Karpas-422 (cell line): ENCODE measurements around the gene DLD. TPM values are rescaled to one million over a fixed set of nuclear protein-coding genes. Genes with fewer than 3 reads are reported as not detected.

ENCODE experiments used
- DNase-seq: peaks from one replicate; pipeline ENCODE4 v3.0.0-alpha.2; 2015
- H2AFZ ChIP-seq: fragments of 200-600 bp; sonication (generic); 2 replicates; pipeline ENCODE4 v1.6.1; 2014; ENCODE audit warnings: antibody characterized with exemption, low read length, mixed read lengths
- H3K27ac ChIP-seq: fragments of 200-600 bp; sonication (generic); 2 replicates; pipeline ENCODE4 v1.5.1; 2014; ENCODE audit warnings: mild to moderate bottlenecking, low read length, moderate library complexity
- H3K27me3 ChIP-seq: fragments of 200-600 bp; sonication (generic); 2 replicates; pipeline ENCODE4 v1.6.1; 2014; ENCODE audit warnings: low read length, mixed read lengths
- H3K36me3 ChIP-seq: fragments of 200-600 bp; sonication (generic); 2 replicates; pipeline ENCODE4 v1.6.1; 2014; ENCODE audit warnings: low read length, mixed read lengths; ENCODE audit not compliant: insufficient read depth
- H3K4me1 ChIP-seq: fragments of 200-600 bp; sonication (generic); 2 replicates; pipeline ENCODE4 v1.6.1; 2014; ENCODE audit warnings: mild to moderate bottlenecking, low read length, mixed read lengths
- H3K4me2 ChIP-seq: fragments of 200-600 bp; sonication (generic); 2 replicates; pipeline ENCODE4 v1.6.1; 2014; ENCODE audit warnings: low read length, low read depth, mild to moderate bottlenecking; ENCODE audit not compliant: poor library complexity, severe bottlenecking
- H3K4me3 ChIP-seq: fragments of 200-600 bp; sonication (generic); 2 replicates; pipeline ENCODE4 v1.5.1; 2014; ENCODE audit warnings: mild to moderate bottlenecking, antibody characterized with exemption, low read length, mixed read lengths
- H3K79me2 ChIP-seq: fragments of 200-600 bp; sonication (generic); 2 replicates; pipeline ENCODE4 v1.6.1; 2014; ENCODE audit warnings: mild to moderate bottlenecking, low read length, mixed read lengths
- H3K9ac ChIP-seq: fragments of 200-600 bp; sonication (generic); 2 replicates; pipeline ENCODE4 v1.6.0; 2014; ENCODE audit warnings: low read length
- H3K9me2 ChIP-seq: fragments of 200-600 bp; sonication (generic), shearing (Covaris generic); replicated peaks from 2 replicates; pipeline ENCODE4 v1.6.0; 2014; ENCODE audit warnings: mild to moderate bottlenecking, low read length, moderate library complexity; ENCODE audit not compliant: insufficient read depth
- H3K9me3 ChIP-seq: fragments of 300-700, 200-600 bp; sonication (generic); 2 replicates; pipeline ENCODE4 v1.6.1; 2014; ENCODE audit warnings: low read length, mixed read lengths
- H4K20me1 ChIP-seq: fragments of 200-600 bp; sonication (generic); 2 replicates; pipeline ENCODE4 v1.6.1; 2014; ENCODE audit warnings: mild to moderate bottlenecking, antibody characterized with exemption, low read length, low read depth; ENCODE audit not compliant: insufficient read depth
- total RNA-seq: library from RNA; depleted of rRNA; stranded (reverse); fragments of >200 nt; shearing (Covaris generic); gene quantifications from 2 replicates; pipeline ENCODE4 v1.2.3, GENCODE V29; 2014; ENCODE audit warnings: low replicate concordance

Gene DLD
- total RNA-seq, 1 experiment from 2014 or later, result 103 TPM

DNA sequence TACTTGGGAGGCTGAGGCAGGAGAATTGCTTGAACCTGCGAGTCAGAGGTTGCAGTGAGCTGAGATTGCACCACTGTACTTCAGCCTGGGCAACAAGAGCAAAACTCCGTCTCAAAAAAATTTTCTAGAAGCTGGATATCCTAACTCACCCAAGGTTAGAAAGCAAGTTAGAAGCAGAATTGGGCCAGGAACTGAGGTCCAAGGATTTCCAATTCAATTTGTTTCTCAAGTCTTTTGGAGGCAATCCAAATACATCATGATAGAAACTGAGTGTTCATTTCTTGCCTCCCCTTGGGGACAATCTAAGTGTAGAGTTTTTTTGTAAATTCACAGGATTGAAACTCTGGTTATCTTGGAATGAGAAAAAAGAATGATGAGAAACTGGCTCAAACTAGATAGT, 66.5 kb downstream of the DLD start:
- H3K9me3 ChIP-seq, result no peaks in the 10 kb centered on the region
- H3K4me1 ChIP-seq, result no peaks in the 10 kb centered on the region
- H3K79me2 ChIP-seq, result no peaks in the 10 kb centered on the region
- no peaks in the 10 kb centered on the region for H3K27me3 ChIP-seq
- H4K20me1 ChIP-seq, result no peaks in the 10 kb centered on the region
- no peak overlapping the region for H3K9ac ChIP-seq
- no peaks in the 10 kb centered on the region for H3K36me3 ChIP-seq
- H3K4me3 ChIP-seq, result no peak overlapping the region
- H3K4me2 ChIP-seq, result no peak overlapping the region
- H3K9me2 ChIP-seq, result no peaks in the 10 kb centered on the region
- H2AFZ ChIP-seq, result no peak overlapping the region
- DNase-seq, result no peak
- no peak overlapping the region for H3K27ac ChIP-seq

GRCh38 chr7:107958764-107959526, 68.0 kb downstream of the DLD start:
- Histone ChIP-seq H3K79me2 (no peaks in the 10 kb centered on the region), H3K36me3 (no peaks in the 10 kb centered on the region), H3K27ac (no peak overlapping the region), H2AFZ (no peak overlapping the region), H3K4me3 (no peak overlapping the region), H3K27me3 (no peaks in the 10 kb centered on the region), H4K20me1 (no peaks in the 10 kb centered on the region), H3K9ac (no peak overlapping the region), H3K9me3 (no peaks in the 10 kb centered on the region), H3K4me1 (no peaks in the 10 kb centered on the region), H3K9me2 (no peaks in the 10 kb centered on the region), H3K4me2 (no peak overlapping the region)
- DNase-seq, result peak; percentile 23

GRCh38 chr7:107959527-107959898, 68.5 kb downstream of the DLD start:
- Histone ChIP-seq H3K27ac (no peak overlapping the region), H3K9ac (no peak overlapping the region), H4K20me1 (no peaks in the 10 kb centered on the region)

GRCh38 chr7:107960272-107960671, 69.3 kb downstream of the DLD start:
- H3K9ac ChIP-seq, result no peak overlapping the region
- no peak overlapping the region for H3K4me2 ChIP-seq
- no peak overlapping the region for H3K4me3 ChIP-seq
- H4K20me1 ChIP-seq, result no peaks in the 10 kb centered on the region
- H3K36me3 ChIP-seq, result no peaks in the 10 kb centered on the region
- no peaks in the 10 kb centered on the region for H3K4me1 ChIP-seq
- DNase-seq, result no peak
- no peaks in the 10 kb centered on the region for H3K27me3 ChIP-seq
- H2AFZ ChIP-seq, result no peak overlapping the region
- H3K9me3 ChIP-seq, result no peaks in the 10 kb centered on the region
- no peaks in the 10 kb centered on the region for H3K79me2 ChIP-seq
- H3K27ac ChIP-seq, result no peak overlapping the region
- H3K9me2 ChIP-seq, result no peaks in the 10 kb centered on the region

More at GRCh38 chr7:107959527-107959898, 68.5 kb downstream of the DLD start:
- H3K79me2 ChIP-seq, result no peaks in the 10 kb centered on the region
- no peaks in the 10 kb centered on the region for H3K27me3 ChIP-seq
- H3K4me1 ChIP-seq, result no peaks in the 10 kb centered on the region
- no peaks in the 10 kb centered on the region for H3K9me2 ChIP-seq
- no peak for DNase-seq
- H3K4me3 ChIP-seq, result no peak overlapping the region
- no peak overlapping the region for H2AFZ ChIP-seq
- no peaks in the 10 kb centered on the region for H3K9me3 ChIP-seq
- no peaks in the 10 kb centered on the region for H3K36me3 ChIP-seq
- H3K4me2 ChIP-seq, result no peak overlapping the region

DNA sequence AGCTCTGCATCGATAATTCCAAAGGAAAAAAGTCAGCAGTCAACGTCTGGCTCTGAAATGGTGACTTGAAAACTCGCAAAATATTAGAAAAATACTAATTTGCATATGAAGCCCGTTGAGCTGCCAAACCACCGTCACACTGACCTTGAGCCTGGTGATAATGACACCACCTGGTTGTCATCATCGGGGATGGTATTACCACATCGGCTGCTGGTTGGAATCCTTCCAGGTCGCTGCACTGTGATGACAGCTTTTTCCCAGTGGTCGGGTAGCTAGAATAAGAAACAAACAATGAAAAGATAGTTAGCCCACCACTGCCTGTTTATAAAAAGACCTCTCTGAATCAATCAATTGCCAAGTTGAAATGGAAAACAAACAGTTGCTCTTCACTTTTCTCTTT, 70.4 kb downstream of the DLD start:
- no peak overlapping the region for H3K4me2 ChIP-seq
- H3K79me2 ChIP-seq, result no peaks in the 10 kb centered on the region
- no peaks in the 10 kb centered on the region for H3K9me3 ChIP-seq
- no peak overlapping the region for H3K4me3 ChIP-seq
- H2AFZ ChIP-seq, result no peak overlapping the region
- H3K9ac ChIP-seq, result no peak overlapping the region
- H3K9me2 ChIP-seq, result no peaks in the 10 kb centered on the region
- H3K27ac ChIP-seq, result no peak overlapping the region
- no peaks in the 10 kb centered on the region for H4K20me1 ChIP-seq
- no peak for DNase-seq
- H3K4me1 ChIP-seq, result no peaks in the 10 kb centered on the region
- no peaks in the 10 kb centered on the region for H3K27me3 ChIP-seq
- no peaks in the 10 kb centered on the region for H3K36me3 ChIP-seq

GRCh38 chr7:107962817-107963216, 71.8 kb downstream of the DLD start:
- no peaks in the 10 kb centered on the region for H3K79me2 ChIP-seq
- H4K20me1 ChIP-seq, result no peaks in the 10 kb centered on the region
- no peak for DNase-seq
- no peaks in the 10 kb centered on the region for H3K4me1 ChIP-seq
- H3K4me2 ChIP-seq, result no peak overlapping the region
- no peaks in the 10 kb centered on the region for H3K9me2 ChIP-seq
- no peak overlapping the region for H2AFZ ChIP-seq
- no peak overlapping the region for H3K4me3 ChIP-seq
- no peaks in the 10 kb centered on the region for H3K36me3 ChIP-seq
- no peaks in the 10 kb centered on the region for H3K27me3 ChIP-seq
- H3K9ac ChIP-seq, result no peak overlapping the region
- no peak overlapping the region for H3K27ac ChIP-seq
- no peaks in the 10 kb centered on the region for H3K9me3 ChIP-seq

DNA sequence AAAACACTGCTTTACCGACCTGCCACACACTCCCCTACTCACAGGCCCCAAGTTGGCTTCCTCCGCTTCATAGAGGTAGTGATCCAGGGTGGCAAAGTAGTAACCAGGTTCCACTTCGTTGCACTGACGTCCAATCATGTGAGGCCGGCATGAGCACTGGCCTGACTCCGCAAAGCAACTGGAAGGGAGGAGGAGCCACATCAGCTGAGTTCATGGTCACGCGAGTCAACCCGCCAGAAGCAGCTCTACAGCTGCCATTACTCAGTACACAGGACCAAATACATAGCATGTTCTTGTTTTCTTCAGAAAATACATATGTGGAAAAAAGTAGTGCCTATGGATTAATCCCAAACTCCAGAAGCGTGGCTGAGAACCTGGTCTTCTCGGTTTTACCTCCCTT, 73.5 kb downstream of the DLD start:
- Histone ChIP-seq H3K9me2 (no peaks in the 10 kb centered on the region), H3K9me3 (no peaks in the 10 kb centered on the region), H3K36me3 (no peaks in the 10 kb centered on the region), H3K9ac (no peak overlapping the region), H3K4me2 (no peak overlapping the region), H3K4me3 (no peak overlapping the region), H4K20me1 (no peaks in the 10 kb centered on the region), H3K27me3 (no peaks in the 10 kb centered on the region), H2AFZ (no peak overlapping the region), H3K4me1 (no peaks in the 10 kb centered on the region), H3K27ac (no peak overlapping the region), H3K79me2 (no peaks in the 10 kb centered on the region)
- no peak for DNase-seq

DNA sequence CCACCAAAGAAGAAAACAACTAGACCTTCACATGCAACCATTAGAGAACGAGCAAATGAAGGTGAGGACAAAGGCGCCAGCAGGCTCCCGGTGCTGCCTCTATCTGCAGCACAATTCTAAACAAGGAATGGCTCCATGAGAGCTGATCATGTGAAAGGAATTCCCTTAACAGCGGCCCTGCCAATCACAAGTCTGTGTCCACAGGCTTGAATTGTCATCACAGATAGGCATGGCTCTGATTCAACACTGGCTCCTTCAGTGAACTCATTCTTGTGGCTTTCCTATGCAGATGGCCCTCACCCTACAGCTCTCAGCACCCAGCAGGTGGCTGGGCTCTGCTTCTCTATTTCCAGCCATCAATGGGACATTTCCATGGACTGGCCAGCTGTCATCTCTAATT, 75.7 kb downstream of the DLD start:
- H3K4me3 ChIP-seq, result no peak overlapping the region
- no peak overlapping the region for H3K4me2 ChIP-seq
- H2AFZ ChIP-seq, result no peak overlapping the region
- no peaks in the 10 kb centered on the region for H3K4me1 ChIP-seq
- H3K79me2 ChIP-seq, result no peaks in the 10 kb centered on the region
- H3K27ac ChIP-seq, result no peak overlapping the region
- no peaks in the 10 kb centered on the region for H4K20me1 ChIP-seq
- H3K9ac ChIP-seq, result no peak overlapping the region
- no peak for DNase-seq
- no peaks in the 10 kb centered on the region for H3K27me3 ChIP-seq
- H3K9me3 ChIP-seq, result no peaks in the 10 kb centered on the region
- no peaks in the 10 kb centered on the region for H3K9me2 ChIP-seq
- H3K36me3 ChIP-seq, result no peaks in the 10 kb centered on the region
